Measurements from ENCODE around the gene MYADML2. TPM values are rescaled to one million over a fixed set of nuclear protein-coding genes. Genes with fewer than 3 reads are reported as not detected.

Gene MYADML2
- total RNA-seq, 4 donors from 2014 or later = 2.9 to 24.9 (median 13.3) TPM

DNA sequence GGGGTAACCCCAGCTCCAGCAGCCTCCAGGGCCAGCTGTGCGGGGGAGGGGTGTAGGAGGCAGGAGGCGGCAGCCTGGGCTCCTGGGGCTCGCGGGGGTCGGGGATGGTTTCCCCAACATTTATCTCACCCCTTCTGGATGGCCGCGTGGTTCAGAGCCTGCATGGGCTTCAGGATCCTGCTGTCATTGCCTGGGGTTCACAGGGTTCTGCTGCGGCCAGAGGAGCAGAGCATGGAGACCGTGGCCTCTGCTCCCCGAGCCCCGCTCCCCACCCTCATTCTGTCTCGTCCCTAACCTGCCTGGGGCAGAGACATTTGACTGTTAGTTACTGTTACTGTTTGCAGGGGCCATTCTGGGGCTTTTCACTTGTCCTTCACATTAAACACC, 4.9 kb downstream of the MYADML2 start:
- Histone ChIP-seq H3K4me1 (peaks cover 26 to 46% of the 10 kb centered on the region in 2 donors), H3K4me3 (peak overlapping the region; percentile 36 to 48 (median 46)), H3K27me3 (no peaks in the 10 kb centered on the region), H3K9me3 (no peaks in the 10 kb centered on the region), H3K36me3 (no peaks in the 10 kb centered on the region), H3K27ac (peak overlapping the region; percentile 90 to 98 (median 94))
- in situ Hi-C loops (cut with MboI; ENCODE audit: low sequenced_read_pairs in 4 of 4) (no loop called here), intact Hi-C loops (cut with DNase I; ENCODE audit: low total_unique reads) (loop anchor here (5.0 kb wide), 1 partner anchor 70 kb away; the partner anchor contains the start of gene ARHGDIA)
- ATAC-seq (no peak), DNase-seq (no peak)
- TF ChIP-seq, protein P1, sequence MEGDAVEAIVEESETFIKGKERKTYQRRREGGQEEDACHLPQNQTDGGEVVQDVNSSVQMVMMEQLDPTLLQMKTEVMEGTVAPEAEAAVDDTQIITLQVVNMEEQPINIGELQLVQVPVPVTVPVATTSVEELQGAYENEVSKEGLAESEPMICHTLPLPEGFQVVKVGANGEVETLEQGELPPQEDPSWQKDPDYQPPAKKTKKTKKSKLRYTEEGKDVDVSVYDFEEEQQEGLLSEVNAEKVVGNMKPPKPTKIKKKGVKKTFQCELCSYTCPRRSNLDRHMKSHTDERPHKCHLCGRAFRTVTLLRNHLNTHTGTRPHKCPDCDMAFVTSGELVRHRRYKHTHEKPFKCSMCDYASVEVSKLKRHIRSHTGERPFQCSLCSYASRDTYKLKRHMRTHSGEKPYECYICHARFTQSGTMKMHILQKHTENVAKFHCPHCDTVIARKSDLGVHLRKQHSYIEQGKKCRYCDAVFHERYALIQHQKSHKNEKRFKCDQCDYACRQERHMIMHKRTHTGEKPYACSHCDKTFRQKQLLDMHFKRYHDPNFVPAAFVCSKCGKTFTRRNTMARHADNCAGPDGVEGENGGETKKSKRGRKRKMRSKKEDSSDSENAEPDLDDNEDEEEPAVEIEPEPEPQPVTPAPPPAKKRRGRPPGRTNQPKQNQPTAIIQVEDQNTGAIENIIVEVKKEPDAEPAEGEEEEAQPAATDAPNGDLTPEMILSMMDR (IDR thresholded peaks at IDR 0.05 in 4 of 5, conservative IDR thresholded peaks at IDR 0.05 in 1 of 5) = no peak
- TF ChIP-seq POLR2A (IDR thresholded peaks at IDR 0.05) = no peak

DNA sequence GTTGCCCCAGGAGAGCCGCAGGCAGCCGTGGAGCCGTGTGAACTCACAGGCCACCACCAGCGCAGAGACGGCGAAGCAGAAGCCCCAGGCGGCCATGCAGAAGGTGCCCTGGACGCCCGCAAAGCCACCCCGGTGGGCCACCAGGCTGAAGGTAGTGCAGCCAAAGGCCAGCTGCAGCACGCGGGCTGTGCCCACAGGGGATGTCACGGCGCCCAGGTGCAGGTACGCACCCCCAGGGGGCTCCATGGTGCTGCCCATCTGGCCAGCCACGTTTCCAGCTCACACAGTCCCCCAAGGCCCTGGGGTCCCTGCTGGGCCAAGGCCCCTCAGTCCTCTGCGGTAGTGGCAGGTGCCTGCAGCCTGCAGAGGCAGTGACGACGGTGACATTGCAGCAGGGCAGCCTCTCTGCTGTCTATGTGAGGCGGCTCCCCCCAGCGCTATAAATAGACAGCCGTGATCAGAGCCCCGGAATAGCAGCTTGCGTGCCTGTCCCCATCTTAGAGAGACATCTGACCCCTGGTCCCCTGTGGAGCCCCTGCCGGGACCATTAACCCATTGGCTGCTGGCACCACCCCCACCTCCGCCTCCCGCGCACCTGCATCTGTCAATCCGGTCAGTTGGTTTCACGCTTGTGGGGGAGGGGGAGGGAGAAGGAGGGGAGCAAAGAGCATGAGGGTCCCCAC, 5.4 kb downstream of the MYADML2 start:
- Histone ChIP-seq H3K9me3 (no peaks in the 10 kb centered on the region), H3K4me3 (peak overlapping the region; percentile 44 to 56 (median 48)), H3K36me3 (no peaks in the 10 kb centered on the region), H3K27ac (peak overlapping the region; percentile 90 to 98 (median 94)), H3K4me1 (peaks cover 29 to 46% of the 10 kb centered on the region in 2 donors), H3K27me3 (no peaks in the 10 kb centered on the region)
- in situ Hi-C loops (cut with MboI; ENCODE audit: low sequenced_read_pairs in 4 of 4) (no loop called here), intact Hi-C loops (cut with DNase I; ENCODE audit: low total_unique reads) (loop anchor here (5.0 kb wide), 1 partner anchor 69 kb away; the partner anchor contains the start of gene ARHGDIA)
- TF ChIP-seq, protein P1 (IDR thresholded peaks at IDR 0.05 in 4 of 5, conservative IDR thresholded peaks at IDR 0.05 in 1 of 5) = no peak
- TF ChIP-seq POLR2A (IDR thresholded peaks at IDR 0.05) = peak; percentile 86 to 90
- DNase-seq (peak; percentile 73 to 93), ATAC-seq (peak; percentile 69 to 71)

DNA sequence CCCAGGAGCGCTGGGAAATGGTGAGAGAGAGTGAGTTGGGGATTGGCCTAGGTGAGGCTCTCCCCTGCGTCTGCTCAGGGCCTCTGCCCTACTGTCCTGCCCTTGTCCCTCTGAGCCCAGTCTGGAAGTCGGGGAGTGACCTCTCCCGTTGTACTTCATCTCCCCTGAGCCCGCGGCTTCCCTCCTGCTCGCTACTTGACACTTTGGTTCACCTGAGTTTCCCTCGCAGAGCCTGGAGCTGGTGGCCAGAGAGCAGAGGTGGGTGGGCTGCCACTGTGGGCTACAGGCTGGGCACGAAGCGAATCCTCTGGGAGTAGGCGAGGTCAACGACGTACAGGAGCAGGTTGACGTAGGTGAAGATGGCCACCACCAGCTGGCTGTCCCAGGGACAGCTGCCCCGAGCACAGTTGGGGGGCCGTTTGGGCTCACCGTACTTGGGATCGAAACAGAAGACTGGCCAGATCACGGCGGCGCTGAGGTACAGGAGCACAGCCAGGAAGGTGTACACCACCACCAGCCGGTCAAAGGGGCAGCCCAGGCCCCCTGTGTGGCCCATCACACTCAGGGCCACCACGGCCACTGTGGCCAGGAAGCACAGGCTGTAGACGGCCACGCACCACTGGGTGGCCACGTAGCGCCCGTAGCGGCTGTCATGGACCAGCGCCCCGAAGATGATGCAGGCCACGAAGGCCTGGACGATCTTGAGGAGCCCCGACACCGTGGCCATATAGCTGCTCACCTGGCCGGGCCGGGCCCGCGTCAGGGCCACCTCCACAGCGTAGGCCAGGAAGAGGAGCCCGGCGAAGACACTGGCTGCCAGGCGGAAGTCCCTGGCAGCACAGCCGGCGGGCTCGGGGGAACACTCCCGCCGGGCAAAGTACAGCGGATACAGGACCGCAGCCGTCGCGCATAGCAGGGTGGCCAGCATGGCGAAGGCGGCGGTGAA, 6.2 kb downstream of the MYADML2 start:
- TF ChIP-seq, protein P1 (IDR thresholded peaks at IDR 0.05 in 4 of 5, conservative IDR thresholded peaks at IDR 0.05 in 1 of 5) = peak in 2 of 5 experiments; percentile 3 to 14
- no peak for TF ChIP-seq POLR2A (IDR thresholded peaks at IDR 0.05)
- DNase-seq = no peak
- in situ Hi-C loops (cut with MboI; ENCODE audit: low sequenced_read_pairs in 4 of 4) = no loop called here
- Histone ChIP-seq H3K27ac (peak overlapping the region; percentile 90 to 98 (median 94)), H3K4me3 (peak overlapping the region; percentile 44 to 56 (median 48)), H3K4me1 (peaks cover 31 to 47% of the 10 kb centered on the region in 2 donors), H3K27me3 (no peaks in the 10 kb centered on the region), H3K9me3 (no peaks in the 10 kb centered on the region), H3K36me3 (no peaks in the 10 kb centered on the region)
- intact Hi-C loops (cut with DNase I; ENCODE audit: low total_unique reads) = loop anchor here (5.0 kb wide), 1 partner anchor 69 kb away; the partner anchor contains the start of gene ARHGDIA
- peak; percentile 17 to 22 for ATAC-seq

DNA sequence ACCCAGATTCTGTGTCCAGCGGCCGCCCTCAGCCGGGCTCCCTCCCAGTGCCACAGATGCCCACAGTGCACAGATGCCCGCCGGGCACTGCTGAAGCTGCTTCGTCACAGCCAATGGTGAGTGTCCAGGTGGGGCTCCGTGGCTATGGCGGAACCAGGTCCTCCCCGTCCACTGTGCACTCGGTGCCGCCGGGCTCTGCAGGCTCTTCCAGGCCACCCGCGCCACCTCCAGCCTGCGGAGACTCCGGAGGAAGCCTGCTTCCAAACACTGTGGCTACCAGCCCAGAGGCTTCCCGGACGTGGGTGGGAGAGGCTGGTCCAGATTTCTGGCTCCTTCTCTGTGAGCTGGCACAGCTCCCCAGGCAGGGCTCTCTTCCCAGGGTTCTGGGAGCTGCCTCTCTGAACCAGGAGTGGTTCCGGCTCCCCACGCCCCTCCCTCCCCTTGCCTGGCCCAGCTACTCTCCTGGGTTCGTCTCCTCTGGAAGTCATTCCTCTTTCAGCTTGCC, 7.1 kb downstream of the MYADML2 start:
- ATAC-seq (peak; percentile 4 to 6), DNase-seq (peak in 1 of 2 donors; percentile 50)
- intact Hi-C loops (cut with DNase I; ENCODE audit: low total_unique reads) (loop anchor here (5.0 kb wide), 2 partner anchors 68 to 357 kb away; partner anchors contain the start of gene ARHGDIA), in situ Hi-C loops (cut with MboI; ENCODE audit: low sequenced_read_pairs in 4 of 4) (no loop called here)
- H3K27ac ChIP-seq = peak overlapping the region; percentile 90 to 98 (median 94)
- H3K4me1 ChIP-seq = peaks cover 31 to 47% of the 10 kb centered on the region in 2 donors
- peak overlapping the region; percentile 44 to 56 (median 48) for H3K4me3 ChIP-seq
- no peaks in the 10 kb centered on the region for H3K27me3 ChIP-seq
- TF ChIP-seq, protein P1 (IDR thresholded peaks at IDR 0.05 in 4 of 5, conservative IDR thresholded peaks at IDR 0.05 in 1 of 5) = no peak
- TF ChIP-seq POLR2A (IDR thresholded peaks at IDR 0.05) = no peak
- no peaks in the 10 kb centered on the region for H3K36me3 ChIP-seq
- H3K9me3 ChIP-seq = no peaks in the 10 kb centered on the region
